ENCODE results near the gene KDM4C.

Gene KDM4C

DNA sequence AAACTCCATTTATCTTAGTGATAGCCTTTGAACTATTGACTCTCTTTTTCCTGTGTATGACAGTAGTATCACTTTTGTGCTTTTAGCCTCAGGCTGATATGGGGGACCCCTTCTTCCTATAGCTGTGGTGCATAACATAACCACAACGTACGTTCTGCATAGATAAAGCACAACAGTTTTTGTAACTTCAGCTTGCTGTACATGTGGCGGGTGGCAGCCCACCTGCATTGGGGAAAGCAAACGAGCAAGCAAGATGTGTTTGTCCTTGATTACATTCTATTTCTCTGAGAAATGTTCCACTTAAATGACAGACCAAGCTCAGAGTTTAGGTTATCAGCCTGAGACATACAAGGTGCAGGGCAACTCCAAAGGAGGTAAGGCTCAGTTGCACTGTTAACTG is 309.4 kb downstream of the KDM4C start:
- no peak for DNase-seq

DNA sequence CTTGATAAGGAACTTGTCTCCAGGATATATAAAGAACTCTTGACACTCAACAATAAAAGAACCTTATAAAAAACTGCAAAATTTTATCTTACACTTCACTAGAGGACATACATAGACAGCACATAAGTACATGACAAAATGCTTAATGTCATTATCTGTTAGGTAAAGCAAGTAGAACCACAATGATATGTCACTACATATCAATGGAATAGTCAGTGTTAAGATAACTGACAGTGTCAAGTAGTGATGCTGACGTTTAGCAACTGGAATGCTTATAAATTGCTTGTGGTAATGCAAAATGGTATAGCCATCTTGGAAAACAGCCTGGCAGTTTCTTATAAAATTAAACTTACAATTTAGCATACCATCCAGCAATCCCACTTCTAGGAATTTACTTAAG is 314.1 kb downstream of the KDM4C start:
- no peak for DNase-seq

DNA sequence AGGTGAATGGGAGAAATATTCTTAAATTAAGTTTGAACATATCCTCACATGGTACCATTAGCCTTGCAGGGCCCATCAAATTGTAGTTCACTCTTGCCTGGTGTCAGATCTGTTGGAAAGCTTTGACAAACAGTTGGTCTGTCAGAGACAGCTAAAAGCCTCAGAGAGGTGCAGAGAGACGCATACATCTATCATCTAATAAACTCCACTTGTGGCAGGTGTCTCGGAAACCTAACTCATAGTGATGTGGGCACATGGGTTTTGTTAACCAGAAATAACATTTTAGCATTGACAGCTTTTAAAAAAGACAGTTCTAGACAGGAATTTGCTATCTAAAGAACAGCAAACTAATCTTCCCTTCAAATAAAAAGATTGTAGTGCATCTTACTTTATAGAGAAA is 315.9 kb downstream of the KDM4C start:
- DNase-seq = no peak

DNA sequence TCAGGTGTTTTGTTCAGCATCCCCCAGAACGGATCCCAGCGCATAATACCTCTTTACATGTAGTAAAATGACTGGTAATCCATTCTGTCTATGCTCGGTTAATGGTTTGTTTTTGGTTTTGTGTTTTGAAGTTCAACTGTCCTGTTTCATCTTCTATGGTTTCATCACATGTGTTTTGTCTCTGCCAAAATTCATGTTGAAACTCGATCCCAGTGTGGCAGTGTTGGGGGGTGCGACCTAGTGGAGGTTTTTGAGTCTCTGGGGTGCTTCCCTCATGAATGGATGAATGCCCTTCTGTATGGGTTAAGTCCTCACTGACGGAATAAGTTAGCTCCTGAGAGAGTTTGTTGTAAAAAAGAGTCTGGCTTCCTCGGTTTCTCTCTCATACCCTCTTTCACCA is 317.4 kb downstream of the KDM4C start:
- DNase-seq = no peak

DNA sequence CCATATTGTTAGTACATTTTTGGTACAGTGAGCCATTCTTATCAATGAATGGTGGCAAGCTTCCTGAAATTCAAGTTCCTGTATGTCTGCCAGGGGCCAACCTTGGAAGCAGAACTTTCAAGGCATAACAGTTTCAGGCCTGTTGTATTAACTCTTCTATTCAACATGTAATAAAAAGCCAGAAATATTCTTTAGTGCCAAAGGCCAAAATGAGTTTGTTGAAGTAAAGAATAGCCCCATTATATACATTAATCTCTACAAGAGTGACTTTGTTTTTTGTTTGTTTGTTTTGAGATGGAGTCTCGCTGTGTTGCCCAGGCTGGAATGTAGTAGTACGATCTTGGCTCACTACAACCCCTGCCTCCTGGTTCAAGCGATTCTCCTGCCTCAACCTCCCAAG is 321.3 kb downstream of the KDM4C start:
- DNase-seq = no peak

DNA sequence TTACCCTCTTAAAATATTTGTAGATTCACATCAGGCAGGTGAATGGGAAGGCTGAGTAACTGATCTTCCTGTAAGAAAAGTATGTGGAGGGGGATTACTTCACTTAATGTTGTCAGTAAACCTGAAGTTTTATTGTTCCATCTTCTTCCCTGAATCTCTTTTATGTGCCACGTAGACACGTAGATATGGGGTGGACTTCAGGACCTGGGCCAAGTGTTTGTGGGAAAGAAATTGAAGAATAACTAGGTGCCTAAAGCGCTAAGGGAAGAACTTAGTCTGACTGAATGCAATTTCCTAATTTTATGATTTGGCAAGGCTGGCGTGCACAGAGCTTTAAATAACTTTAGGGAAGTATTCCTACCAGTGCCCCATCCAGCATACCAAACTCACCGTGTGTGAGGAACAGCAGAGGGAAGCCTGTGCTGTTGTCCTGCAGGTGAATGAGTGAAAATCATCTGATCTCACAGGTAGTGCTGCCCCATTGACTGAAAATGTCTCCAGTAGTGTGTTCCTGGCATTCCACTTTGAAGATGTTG is 323.4 kb downstream of the KDM4C start:
- no peak for DNase-seq

DNA sequence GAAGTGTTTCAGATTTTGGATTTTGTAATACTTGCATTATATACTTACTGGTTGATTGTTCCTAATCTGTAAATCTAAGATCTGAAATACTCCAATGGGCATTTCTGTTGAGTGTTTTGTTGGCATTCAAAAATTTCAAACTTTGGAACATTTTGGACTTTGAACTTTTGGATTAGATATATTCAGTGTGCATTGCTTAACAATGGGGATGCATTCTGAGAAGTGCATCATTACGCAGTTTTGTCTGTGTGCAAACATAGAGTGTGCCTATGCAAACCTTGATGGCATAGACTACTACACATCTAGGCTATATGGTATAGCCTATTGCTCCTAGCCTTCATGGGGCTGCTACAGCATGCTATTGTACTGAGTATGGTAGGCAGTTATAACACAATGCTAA is 325.4 kb downstream of the KDM4C start:
- DNase-seq = no peak

DNA sequence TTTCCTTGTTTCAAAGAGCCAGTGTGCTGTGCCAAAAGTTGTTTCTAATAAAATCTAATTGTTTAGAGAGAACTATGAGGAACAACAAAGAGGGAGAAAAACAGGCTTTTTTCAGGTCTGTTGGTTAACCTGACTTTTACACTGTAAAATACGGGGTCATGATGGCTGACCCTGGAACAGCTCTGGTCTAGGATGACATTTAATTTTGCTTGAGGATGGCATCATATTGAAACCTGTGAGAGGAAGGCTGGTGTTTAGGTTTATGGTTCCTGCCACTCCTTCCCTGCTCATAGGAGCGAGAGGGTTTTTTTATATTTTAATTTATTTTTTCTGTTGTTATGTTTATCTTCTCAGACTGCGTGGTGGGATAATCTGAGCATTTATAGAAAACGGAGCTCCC is 327.6 kb downstream of the KDM4C start:
- no peak for DNase-seq

DNA sequence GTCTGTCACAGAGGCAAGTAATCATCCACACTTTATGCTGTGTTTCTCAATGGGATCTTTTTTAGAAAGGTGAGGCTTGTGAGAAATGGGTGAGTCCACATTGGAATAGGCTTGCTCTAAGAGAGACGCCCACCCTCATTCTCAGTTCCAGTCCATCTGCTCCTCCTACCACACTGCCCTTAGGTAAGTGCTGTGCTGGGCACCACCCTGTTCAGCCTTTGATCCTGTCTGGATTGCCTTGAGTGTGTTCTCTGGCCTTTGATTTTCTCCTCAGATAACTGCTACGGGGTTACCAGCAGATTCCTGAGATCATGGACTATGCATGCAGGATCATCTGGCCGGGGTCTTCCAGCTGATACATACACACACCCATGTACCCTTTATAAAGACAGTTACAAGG is 328.6 kb downstream of the KDM4C start:
- no peak for DNase-seq

DNA sequence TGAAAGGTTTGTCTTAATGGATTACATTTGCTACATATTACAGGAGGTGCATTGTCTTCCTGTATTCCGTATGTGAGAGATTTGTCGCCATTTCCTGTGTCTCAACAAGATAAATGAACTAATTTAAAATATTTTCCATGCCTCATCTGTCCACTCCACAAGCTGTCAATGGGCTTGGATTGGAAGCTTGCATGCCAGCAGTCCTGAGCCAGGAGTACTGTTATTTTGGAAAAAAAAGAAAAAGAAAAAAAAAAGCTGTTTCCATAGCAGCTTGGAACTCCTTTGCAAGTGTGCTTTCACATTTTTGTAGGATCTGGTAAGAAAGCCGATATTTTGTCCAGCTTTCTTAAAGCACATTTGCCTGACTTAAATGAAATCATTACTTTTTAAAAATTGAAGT is 330.8 kb downstream of the KDM4C start:
- no peak for DNase-seq

DNA sequence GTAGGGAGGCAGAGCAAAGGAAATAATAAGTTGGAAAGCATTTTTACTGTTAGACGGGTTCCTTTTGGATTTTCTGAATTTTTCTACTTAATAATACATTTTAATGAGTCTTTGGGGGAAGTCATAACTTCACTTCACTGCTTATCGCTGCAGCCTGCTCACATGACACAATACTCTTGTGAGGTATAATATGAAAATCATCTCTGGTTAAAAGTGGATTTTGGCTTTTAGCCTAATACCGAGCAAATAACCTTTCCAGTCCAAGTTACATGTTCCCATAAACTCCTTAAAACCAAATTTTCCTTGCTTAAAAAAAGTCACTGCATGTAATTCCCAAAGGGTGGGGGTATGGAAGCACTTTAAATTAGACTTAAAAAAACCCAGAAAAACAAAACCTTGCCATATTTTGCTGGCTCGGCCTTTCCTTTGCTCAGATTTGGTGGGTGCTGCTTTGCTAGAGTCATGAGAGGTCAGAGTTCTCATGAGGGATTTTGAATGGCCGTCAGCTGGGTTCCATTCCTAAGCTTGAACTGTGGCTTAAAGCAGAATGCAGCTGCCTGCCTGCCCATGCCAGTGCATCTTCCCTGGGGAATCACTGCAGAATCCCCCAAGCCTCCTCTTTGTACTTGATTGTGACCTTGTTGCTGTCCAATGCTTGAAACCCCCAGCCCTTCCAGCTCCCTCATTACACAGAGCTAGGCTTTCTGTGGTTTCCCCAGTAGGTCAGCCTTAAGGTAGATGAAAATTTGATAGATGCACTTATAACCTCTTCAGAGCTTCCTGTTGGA is 331.8 kb downstream of the KDM4C start:
- DNase-seq = no peak

DNA sequence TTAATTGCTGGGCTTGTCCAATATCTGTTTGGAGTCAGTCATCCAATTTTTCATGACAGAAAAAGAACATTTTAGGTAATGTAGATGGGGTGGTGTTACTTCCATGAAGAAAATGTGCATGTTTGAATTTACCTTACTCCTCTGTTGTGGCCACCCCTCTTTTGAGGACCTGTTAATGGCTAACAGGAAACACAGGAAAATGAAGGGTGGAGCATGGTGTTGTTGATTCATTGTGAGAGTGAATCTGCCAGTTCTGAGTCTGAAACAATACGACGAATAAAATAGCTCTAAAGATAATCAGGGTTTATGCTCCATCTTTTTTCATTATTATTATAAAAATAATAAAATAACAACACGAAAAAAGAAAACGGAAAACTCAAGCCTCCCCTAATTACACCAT is 335.3 kb downstream of the KDM4C start:
- no peak for DNase-seq

DNA sequence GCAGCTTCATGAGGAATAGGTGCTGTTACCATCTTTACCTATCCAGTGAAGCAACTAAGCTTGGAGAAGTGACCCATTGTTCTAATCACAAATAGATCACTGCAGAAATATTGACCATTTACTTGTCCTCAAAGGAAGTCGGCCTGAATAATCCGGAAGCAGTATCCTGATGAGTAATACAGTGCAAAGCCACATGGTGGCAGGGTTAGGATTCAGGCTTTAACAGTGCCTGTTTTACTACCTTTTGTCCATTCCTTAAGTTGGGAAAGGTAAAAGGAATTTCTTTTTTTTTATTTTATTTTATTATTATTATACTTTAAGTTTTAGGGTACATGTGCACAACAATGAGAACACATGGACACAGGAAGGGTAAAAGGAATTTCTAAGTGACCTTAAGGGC is 336.3 kb downstream of the KDM4C start:
- DNase-seq = no peak

DNA sequence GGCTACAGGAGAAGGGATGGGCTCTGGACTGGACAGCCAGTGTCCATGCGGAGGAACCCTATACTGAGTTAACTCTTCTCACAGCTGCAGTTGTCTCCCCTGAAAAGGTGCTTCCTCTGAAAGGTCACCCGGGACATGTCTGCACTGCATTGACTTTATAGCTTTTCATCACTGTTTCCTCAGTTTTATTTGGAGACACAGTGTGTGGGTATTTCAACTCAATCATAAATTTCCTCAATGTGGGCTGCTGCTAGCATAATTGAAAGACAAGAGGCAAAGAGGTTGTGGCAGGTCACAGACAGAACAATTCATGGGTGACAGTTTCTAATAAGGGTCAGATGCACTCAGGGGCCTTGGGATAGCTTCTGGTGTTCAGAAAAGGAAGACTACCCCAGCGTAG is 336.8 kb downstream of the KDM4C start:
- no peak for DNase-seq

DNA sequence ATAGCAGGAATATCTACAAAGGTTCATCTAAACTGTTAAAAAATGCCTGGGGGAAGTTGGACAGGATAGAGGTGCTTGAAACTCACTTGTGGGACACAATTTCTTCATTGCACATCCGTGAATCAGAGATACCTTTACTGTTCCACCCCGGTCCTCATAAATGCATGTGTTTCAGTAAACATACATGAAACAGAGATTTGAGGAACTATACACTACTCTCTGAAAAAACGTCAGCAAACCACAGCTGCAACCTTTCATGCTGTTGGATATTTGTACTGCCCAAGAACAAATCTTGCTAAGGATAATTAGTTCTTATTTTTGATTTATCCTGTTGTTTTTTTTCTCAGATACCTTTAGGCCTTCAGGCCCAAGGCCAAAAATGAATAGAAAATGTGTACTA is 337.3 kb downstream of the KDM4C start:
- DNase-seq = no peak

DNA sequence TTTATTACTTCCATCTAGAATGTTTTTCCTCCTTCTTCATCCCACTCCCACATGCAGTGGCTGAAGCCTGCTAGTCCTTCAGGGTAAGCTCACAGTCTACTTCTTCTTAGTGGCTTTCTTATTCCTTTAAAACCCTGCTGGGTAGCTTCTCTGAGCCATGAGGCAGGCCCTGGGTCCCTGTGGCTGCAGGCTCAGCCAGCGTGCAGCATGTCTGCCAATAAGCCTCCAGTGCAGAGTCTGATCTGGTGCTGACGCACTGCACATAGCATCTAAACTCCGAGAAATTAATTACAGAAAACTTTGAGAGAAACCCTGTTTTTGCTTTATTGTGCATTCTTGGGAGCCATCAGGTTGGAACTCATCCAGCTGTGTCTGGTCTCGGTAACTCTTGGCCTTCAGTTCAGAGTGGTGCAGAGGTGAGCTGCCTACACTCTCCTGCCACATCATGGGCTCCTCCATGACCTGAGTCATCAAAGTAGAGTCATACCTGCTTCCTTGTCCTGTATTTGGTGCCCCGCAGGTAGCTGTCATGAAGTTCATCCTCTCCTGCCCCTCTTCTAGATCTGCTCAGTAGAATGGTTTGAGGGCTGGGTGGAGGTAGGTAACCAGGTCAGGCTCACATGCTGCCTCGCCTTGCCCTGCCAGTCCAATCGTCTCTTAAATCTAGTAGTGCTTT is 339.4 kb downstream of the KDM4C start:
- no peak for DNase-seq

DNA sequence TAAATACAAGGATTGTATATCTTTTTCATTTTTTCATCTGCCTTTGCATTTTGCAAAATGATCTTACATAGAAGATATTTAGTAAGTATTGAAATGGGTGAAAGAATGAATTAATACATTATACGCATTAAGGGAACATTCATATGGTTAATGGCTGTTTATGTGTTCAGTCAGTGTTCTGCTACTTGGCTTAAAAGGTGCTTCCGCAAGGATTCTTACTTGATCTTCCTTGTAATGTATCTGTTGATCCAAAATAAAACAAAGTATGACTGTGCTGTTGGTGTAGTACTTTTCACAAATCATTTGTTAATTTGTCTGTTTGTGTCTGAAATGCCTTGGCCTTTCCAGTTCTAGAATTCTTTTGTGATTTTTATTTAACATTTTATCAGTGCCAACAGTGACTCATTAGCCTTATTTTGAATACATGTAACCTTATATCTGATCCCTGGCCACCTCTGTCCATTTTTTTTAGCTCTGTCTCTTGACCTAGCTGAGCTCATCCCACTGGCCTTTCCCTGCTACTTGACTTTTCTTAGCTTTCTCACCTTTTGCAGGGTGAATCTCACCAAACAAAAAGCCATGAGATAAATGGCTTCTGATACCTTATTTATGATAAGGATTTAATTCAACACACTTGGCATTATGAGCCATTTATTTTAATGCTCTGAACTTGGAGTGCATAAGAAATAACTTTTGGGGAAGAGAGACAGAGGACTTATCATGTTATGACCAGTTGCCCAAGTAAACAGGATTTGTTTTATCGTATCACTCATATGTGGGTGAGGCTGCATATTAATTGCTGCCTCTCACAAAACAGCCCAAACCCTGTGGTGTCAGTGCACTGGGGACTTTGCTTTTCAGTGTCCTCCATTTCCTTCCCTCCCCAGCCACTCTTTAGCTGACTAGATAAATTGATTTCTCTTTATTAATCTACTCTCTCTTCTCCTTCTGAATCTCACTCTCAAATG is 340.3 kb downstream of the KDM4C start:
- no peak for DNase-seq

DNA sequence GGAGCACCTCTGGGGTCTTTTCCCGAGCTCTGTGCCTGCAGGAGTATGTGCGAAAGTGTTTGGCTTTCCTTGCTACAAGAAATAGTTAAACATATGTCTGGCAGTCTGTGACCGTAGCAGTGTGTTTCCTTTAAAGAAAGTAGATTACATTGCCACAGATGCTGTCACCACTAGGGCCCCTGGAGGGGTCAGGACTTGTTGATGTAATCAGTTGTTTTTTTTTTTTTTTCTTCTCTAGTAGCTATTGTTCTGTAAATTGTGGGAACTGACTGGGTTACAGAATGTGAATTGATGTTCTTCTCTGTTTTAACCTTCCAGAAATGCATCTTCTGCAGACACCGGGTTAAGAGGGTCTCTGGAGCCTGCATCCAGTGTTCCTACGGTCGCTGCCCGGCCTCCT is 345.6 kb downstream of the KDM4C start:
- DNase-seq = no peak

DNA sequence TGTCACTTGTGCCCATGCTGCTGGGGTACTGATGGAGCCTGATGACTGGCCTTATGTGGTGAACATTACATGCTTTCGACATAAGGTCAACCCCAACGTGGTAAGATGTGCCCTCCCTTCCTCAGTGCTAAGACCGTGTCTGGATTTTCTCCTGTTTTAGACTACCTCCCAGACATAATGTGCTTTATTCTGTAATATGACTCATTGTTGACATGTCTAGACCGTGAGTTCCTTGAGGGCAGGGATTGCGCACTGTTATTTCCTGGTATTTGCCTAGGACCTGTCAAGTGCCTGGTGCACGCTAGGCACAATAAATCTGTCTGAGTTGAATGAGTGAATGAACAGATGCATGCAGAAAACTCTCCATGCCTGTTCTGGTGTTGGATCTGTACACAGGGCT is 346.0 kb downstream of the KDM4C start:
- DNase-seq = no peak

DNA sequence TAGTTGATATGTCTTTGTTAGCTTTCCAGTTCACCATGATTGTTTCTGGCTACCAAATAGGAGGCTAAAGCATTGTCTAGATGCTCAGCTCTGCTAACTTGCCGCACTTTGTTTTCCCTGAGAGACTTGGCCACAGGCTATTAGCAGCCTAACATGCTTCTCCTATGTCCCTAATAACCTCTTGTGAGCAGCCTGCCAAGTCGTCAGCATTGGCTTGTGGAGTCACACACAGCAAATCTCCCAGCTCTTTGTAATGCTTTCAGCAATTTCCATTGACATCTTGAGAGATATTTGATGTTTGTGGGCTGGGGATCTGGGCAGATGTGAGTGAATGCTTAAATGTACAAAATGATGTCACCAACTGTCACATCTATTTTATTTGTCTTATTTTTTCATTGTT is 346.9 kb downstream of the KDM4C start:
- DNase-seq = no peak

DNA sequence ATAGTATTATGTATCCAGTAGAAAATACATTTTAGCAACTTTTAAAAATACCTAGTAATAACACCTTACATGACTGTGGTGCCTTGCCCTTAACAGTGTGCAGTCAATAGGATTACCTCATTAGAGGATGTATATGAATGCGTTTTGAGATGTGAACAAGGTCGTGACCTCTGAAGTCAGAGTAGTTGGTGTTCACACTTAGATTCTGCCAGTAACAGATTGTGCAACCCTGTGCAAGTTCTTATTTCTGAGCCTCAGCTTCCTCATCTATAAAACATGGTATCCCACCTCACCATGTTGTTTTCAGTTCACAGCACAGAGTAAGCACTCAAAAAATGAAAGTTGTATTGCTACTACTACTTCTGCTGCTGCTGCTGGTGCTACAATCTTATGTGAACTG is 347.3 kb downstream of the KDM4C start:
- DNase-seq = no peak

DNA sequence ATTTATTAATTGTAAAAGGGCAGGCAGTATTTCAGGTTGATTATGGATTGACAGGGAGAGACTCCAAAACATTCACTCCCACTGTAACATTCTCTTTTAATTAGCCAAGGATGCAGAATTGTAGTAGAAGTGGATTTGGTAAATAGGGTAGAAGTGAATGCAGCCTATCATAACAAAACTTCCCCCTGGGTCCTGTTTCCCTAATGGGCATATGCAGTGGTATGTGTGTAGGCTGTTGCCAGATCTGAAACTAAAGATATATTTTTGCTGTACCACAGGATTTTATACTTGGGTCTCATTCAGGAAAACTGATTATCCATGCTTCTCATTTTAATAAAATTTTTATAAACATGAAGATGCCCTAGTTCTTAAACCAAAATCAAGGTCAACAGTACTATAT is 351.2 kb downstream of the KDM4C start:
- DNase-seq = no peak

DNA sequence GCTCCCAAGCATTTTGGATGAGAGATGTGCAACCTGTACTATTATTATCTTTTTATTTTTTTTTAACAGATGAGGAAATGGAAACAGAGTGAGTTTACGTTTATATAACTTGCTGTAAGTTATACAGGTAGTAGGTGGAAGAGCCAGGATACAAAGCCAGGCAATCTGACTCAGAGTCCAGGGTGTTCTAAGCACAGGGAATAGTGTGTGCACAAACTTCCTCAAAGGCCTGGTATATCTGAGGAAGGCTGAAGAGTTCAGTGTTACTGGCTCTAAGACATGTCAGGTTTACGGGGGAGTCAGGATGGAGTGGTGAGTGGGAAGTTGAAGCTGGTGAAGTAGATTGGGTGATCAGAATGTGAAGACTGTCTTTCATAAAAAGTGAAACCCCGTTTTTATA is 353.6 kb downstream of the KDM4C start:
- no peak for DNase-seq
